ENCODE measurements around the gene WASHC3. TPM values are rescaled to one million over a fixed set of nuclear protein-coding genes. Genes with fewer than 3 reads are reported as not detected.

WASHC3 gene
- total and polyA plus RNA-seq, 4 donors = 22.4 to 51.4 (median 25.8) TPM

DNA sequence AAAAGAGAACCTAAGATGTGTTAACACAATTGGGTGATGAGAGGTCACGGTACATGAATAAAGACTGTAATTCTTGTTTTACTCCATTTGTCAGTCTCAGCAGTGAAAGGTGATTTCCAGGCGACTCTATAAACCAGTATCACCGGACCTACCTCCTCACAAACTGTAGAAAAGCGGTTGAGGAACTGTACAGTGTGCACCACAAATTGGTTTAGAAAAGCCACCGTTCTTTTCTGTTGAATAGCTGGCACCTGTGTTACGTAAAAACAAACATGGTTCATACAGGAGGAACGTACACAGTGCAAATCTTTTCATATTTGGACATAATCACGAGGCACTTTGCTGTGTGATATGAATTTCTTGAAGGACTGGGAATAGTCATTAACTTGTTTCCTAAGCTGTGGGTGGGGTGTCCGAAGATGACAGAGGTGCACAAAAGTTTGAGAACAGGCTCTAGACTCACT is 663 bp downstream of the WASHC3 start:
- Histone ChIP-seq H3K9ac (ENCODE audit: low read depth in 1 of 2, low read length in 2 of 2) (peak overlapping the region; percentile 83 to 91), H3K36me3 (ENCODE audit: control insufficient read depth in 4 of 4, insufficient read depth in 3 of 4, low read depth in 1 of 4, low read length in 3 of 4) (peaks cover 1 to 6% (median 3%) of the 10 kb centered on the region in 4 donors), H3K27ac (ENCODE audit: low read depth in 1 of 2, low read length in 2 of 2) (peak overlapping the region; percentile 70 to 78), H3K9me3 (ENCODE audit: control insufficient read depth in 4 of 4, low read length in 3 of 4) (no peaks in the 10 kb centered on the region), H3K4me1 (ENCODE audit: control insufficient read depth in 4 of 4, insufficient read depth in 4 of 4, low read length in 3 of 4) (peaks cover 0 to 10% (median 3%) of the 10 kb centered on the region in 4 donors), H3K27me3 (ENCODE audit: control insufficient read depth in 4 of 4, insufficient read depth in 4 of 4, low read length in 3 of 4) (no peaks in the 10 kb centered on the region), H3K4me3 (ENCODE audit: low read depth in 1 of 3, low read length in 3 of 3) (peak overlapping the region; percentile 84 to 97 (median 96))
- DNase-seq (ENCODE audit: low spot score) = no peak
- TF ChIP-seq NR2F2 (IDR thresholded peaks at IDR 0.05) (no peak), SP1 (IDR thresholded peaks at IDR 0.05) (no peak)
- WGBS = 23% methylated on average over 9 of the region's 9 CpGs

- DNase-seq (ENCODE audit: low spot score) = no peak
- Histone ChIP-seq H3K27me3 (ENCODE audit: control insufficient read depth in 4 of 4, insufficient read depth in 4 of 4, low read length in 3 of 4) (no peaks in the 10 kb centered on the region), H3K4me3 (ENCODE audit: low read depth in 1 of 3, low read length in 3 of 3) (no peak overlapping the region), H3K4me1 (ENCODE audit: control insufficient read depth in 4 of 4, insufficient read depth in 4 of 4, low read length in 3 of 4) (peaks cover 0 to 10% (median 3%) of the 10 kb centered on the region in 4 donors), H3K9ac (ENCODE audit: low read depth in 1 of 2, low read length in 2 of 2) (no peak overlapping the region), H3K9me3 (ENCODE audit: control insufficient read depth in 4 of 4, low read length in 3 of 4) (no peaks in the 10 kb centered on the region), H3K27ac (ENCODE audit: low read depth in 1 of 2, low read length in 2 of 2) (no peak overlapping the region), H3K36me3 (ENCODE audit: control insufficient read depth in 4 of 4, insufficient read depth in 3 of 4, low read depth in 1 of 4, low read length in 3 of 4) (peaks cover 1 to 8% (median 5%) of the 10 kb centered on the region in 4 donors)
- TF ChIP-seq HNF4A (conservative IDR thresholded peaks at IDR 0.05) (no peak), FOXA1 (IDR thresholded peaks at IDR 0.05) (no peak), ZBTB33 (IDR thresholded peaks at IDR 0.05) (no peak), TAF1 (conservative IDR thresholded peaks at IDR 0.05) (no peak), HNF4G (IDR thresholded peaks at IDR 0.05) (no peak), NR2F2 (IDR thresholded peaks at IDR 0.05) (no peak), ATF3 (IDR thresholded peaks at IDR 0.05) (no peak), RAD21 (IDR thresholded peaks at IDR 0.05) (no peak), SP1 (IDR thresholded peaks at IDR 0.05) (no peak), YY1 (IDR thresholded peaks at IDR 0.05) (no peak), GABPA (IDR thresholded peaks at IDR 0.05 in 1 of 2, conservative IDR thresholded peaks at IDR 0.05 in 1 of 2) (no peak), EGR1 (IDR thresholded peaks at IDR 0.05; ENCODE audit: low read depth in 2 of 2) (no peak)
- TF ChIP-seq, protein P1, sequence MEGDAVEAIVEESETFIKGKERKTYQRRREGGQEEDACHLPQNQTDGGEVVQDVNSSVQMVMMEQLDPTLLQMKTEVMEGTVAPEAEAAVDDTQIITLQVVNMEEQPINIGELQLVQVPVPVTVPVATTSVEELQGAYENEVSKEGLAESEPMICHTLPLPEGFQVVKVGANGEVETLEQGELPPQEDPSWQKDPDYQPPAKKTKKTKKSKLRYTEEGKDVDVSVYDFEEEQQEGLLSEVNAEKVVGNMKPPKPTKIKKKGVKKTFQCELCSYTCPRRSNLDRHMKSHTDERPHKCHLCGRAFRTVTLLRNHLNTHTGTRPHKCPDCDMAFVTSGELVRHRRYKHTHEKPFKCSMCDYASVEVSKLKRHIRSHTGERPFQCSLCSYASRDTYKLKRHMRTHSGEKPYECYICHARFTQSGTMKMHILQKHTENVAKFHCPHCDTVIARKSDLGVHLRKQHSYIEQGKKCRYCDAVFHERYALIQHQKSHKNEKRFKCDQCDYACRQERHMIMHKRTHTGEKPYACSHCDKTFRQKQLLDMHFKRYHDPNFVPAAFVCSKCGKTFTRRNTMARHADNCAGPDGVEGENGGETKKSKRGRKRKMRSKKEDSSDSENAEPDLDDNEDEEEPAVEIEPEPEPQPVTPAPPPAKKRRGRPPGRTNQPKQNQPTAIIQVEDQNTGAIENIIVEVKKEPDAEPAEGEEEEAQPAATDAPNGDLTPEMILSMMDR (IDR thresholded peaks at IDR 0.05; ENCODE audit: low read depth, low read length, missing input control) = no peak
- TF ChIP-seq, protein P2, sequence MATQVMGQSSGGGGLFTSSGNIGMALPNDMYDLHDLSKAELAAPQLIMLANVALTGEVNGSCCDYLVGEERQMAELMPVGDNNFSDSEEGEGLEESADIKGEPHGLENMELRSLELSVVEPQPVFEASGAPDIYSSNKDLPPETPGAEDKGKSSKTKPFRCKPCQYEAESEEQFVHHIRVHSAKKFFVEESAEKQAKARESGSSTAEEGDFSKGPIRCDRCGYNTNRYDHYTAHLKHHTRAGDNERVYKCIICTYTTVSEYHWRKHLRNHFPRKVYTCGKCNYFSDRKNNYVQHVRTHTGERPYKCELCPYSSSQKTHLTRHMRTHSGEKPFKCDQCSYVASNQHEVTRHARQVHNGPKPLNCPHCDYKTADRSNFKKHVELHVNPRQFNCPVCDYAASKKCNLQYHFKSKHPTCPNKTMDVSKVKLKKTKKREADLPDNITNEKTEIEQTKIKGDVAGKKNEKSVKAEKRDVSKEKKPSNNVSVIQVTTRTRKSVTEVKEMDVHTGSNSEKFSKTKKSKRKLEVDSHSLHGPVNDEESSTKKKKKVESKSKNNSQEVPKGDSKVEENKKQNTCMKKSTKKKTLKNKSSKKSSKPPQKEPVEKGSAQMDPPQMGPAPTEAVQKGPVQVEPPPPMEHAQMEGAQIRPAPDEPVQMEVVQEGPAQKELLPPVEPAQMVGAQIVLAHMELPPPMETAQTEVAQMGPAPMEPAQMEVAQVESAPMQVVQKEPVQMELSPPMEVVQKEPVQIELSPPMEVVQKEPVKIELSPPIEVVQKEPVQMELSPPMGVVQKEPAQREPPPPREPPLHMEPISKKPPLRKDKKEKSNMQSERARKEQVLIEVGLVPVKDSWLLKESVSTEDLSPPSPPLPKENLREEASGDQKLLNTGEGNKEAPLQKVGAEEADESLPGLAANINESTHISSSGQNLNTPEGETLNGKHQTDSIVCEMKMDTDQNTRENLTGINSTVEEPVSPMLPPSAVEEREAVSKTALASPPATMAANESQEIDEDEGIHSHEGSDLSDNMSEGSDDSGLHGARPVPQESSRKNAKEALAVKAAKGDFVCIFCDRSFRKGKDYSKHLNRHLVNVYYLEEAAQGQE (IDR thresholded peaks at IDR 0.05) = no peak
Measured at GRCh38 chr12:102059343-102059742, 2.4 kb downstream of the WASHC3 start.

Data from liver (tissue), 9 donors.